MCF 10A (cell line): ENCODE data around the gene CPA5. TPM values are rescaled to one million over a fixed set of nuclear protein-coding genes. Genes with fewer than 3 reads are reported as not detected.

Source experiments
- BruUV-seq: library from RNA; stranded (reverse); fragments of 400-500 nt; replicated peaks from 2 replicates; lab custom pipeline; 2021; lab: Mats Ljungman, UMichigan
- CTCF ChIA-PET: fragments of 300-600 bp; sonication (Branson Sonifier 250); formaldehyde crosslinking; extraction: SDS; loops from one replicate; lab custom pipeline; 2021; ENCODE audit warnings: antibody characterized with exemption, inconsistent platforms; lab: Yijun Ruan, JAX
- POLR2A ChIA-PET: fragments of 300-600, 350-650 bp; sonication (Branson Sonifier 250); formaldehyde crosslinking; extraction: SDS; loops from one replicate; lab custom pipeline; 2020; ENCODE audit warnings: antibody characterized with exemption, inconsistent platforms; lab: Yijun Ruan, JAX
- DNase-seq: peaks from one replicate; pipeline ENCODE4 v3.0.0-alpha.2; 2018; ENCODE audit not compliant: unreplicated experiment
- H3K27ac Mint-ChIP-seq: one replicate; pipeline ENCODE4 v1.8.0; 2022; ENCODE audit warnings: mild to moderate bottlenecking, low read depth, mixed read lengths; ENCODE audit not compliant: unreplicated experiment
- H3K27me3 Mint-ChIP-seq: one replicate; pipeline ENCODE4 v1.8.0; 2022; ENCODE audit warnings: mixed read lengths; ENCODE audit not compliant: insufficient read depth, unreplicated experiment
- H3K36me3 Mint-ChIP-seq: one replicate; pipeline ENCODE4 v1.8.0; 2022; ENCODE audit warnings: mild to moderate bottlenecking, moderate library complexity, mixed read lengths; ENCODE audit not compliant: insufficient read depth, unreplicated experiment
- H3K4me1 Mint-ChIP-seq: one replicate; pipeline ENCODE4 v1.8.0; 2022; ENCODE audit warnings: mixed read lengths; ENCODE audit not compliant: insufficient read depth, unreplicated experiment
- H3K4me3 Mint-ChIP-seq: one replicate; pipeline ENCODE4 v1.8.0; 2022; ENCODE audit warnings: mild to moderate bottlenecking, moderate library complexity, mixed read lengths; ENCODE audit not compliant: unreplicated experiment
- H3K9me3 Mint-ChIP-seq: one replicate; pipeline ENCODE4 v1.8.0; 2022; ENCODE audit warnings: mixed read lengths; ENCODE audit not compliant: unreplicated experiment
- intact Hi-C: fragments of 100-400 bp; cut with micrococcal nuclease; formaldehyde crosslinking; loops from 2 replicates; pipeline ENCODE4 v1.14.1; 2022
- total RNA-seq: library from RNA; stranded (reverse); gene quantifications from 2 replicates; pipeline ENCODE4 v1.2.3, GENCODE V29; 2022
- TF ChIP-seq, protein P1 (sequence below): fragments of 200-600 bp; IDR thresholded peaks from one replicate; pipeline ENCODE4 v1.8.0; 2022; ENCODE audit warnings: antibody characterized with exemption, mild to moderate bottlenecking; ENCODE audit not compliant: unreplicated experiment

Gene CPA5
- total RNA-seq, 1 experiment from 2014 or later, result 0.42 TPM

DNA sequence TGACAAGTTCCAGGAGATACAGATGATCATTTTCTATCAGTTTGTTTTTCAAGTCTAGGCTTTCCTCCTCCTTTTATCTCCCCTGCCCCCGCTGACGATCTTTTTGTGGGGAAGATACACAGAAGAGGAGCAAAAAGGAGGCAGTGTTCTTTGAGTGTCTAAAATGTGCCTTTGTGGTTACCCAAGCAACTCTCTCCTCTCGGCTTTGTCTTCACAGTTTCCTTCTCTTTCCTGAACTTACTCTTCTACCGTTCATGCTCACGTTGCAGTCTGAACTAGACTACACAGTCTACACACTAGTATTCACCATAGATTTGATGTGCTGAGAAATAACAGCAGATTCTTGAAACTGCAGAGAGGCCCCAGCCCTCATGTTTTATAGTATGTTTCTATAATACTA is 72.6 kb downstream of the CPA5 start:
- no peak overlapping the region for H3K27ac Mint-ChIP-seq
- no peaks in the 10 kb centered on the region for H3K36me3 Mint-ChIP-seq
- no peak overlapping the region for H3K4me3 Mint-ChIP-seq
- no peak for DNase-seq
- no TSS peak for BruUV-seq
- intact Hi-C loops, result no loop called here
- POLR2A ChIA-PET, result interaction anchor here (1.5 kb wide), 1 partner anchor 61 kb away, joined by 6 read pairs; no protein-coding TSS in a partner anchor
- peaks cover 28% of the 10 kb centered on the region for H3K4me1 Mint-ChIP-seq
- TF ChIP-seq, protein P1, sequence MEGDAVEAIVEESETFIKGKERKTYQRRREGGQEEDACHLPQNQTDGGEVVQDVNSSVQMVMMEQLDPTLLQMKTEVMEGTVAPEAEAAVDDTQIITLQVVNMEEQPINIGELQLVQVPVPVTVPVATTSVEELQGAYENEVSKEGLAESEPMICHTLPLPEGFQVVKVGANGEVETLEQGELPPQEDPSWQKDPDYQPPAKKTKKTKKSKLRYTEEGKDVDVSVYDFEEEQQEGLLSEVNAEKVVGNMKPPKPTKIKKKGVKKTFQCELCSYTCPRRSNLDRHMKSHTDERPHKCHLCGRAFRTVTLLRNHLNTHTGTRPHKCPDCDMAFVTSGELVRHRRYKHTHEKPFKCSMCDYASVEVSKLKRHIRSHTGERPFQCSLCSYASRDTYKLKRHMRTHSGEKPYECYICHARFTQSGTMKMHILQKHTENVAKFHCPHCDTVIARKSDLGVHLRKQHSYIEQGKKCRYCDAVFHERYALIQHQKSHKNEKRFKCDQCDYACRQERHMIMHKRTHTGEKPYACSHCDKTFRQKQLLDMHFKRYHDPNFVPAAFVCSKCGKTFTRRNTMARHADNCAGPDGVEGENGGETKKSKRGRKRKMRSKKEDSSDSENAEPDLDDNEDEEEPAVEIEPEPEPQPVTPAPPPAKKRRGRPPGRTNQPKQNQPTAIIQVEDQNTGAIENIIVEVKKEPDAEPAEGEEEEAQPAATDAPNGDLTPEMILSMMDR, result no peak
- H3K9me3 Mint-ChIP-seq, result no peaks in the 10 kb centered on the region
- CTCF ChIA-PET, result no interaction called here
- H3K27me3 Mint-ChIP-seq, result no peaks in the 10 kb centered on the region

DNA sequence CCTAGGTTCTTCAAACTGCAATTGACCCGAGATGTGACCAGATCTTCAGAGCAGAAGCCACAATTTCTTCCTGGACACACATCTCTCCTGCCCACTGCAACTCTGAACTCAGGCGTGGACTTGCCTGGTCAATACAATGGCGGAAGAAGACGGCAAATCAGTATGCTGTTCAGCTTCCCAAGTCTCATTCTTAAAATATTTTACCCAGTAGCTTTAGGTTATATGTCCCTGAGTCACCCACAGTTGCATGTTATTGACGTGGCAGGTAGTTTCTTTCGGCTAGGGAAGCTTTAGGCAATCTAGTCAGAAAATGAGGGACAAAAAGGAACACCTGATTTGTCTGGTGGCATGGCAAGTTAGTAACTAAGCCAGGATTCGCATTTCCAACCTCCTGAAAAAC is 73.7 kb downstream of the CPA5 start:
- Mint-ChIP-seq H3K27ac (peak overlapping the region; percentile 91), H3K4me1 (peaks cover 28% of the 10 kb centered on the region), H3K4me3 (no peak overlapping the region), H3K27me3 (no peaks in the 10 kb centered on the region), H3K36me3 (no peaks in the 10 kb centered on the region), H3K9me3 (no peaks in the 10 kb centered on the region)
- no TSS peak for BruUV-seq
- POLR2A ChIA-PET, result interaction anchor here (0.6 to 1.5 kb wide), 4 partner anchors 62 to 346 kb away, joined by 3 to 7 read pairs (median 5); partner anchors contain the start of gene TMEM209
- intact Hi-C loops, result no loop called here
- CTCF ChIA-PET, result no interaction called here
- TF ChIP-seq, protein P1, result no peak
- peak; percentile 40 for DNase-seq

Other genes with a start within 250 kb of the CPA5 start
- 38.3 and 45.3 TPM in 2 replicates for gene TMEM209, start 139.4 kb upstream of the CPA5 start, total RNA-seq
- not detected in 2 replicates for gene SSMEM1, start 137.0 kb upstream of the CPA5 start, total RNA-seq
- not detected in 2 replicates for gene CPA2, start 78.0 kb upstream of the CPA5 start, total RNA-seq
- 1.8 and 4.3 TPM in 2 replicates for gene CPA4, start 51.7 kb upstream of the CPA5 start, total RNA-seq
- not detected in 2 replicates for gene CPA1, start 35.7 kb downstream of the CPA5 start, total RNA-seq
- gene CEP41, start 96.2 kb downstream of the CPA5 start, total RNA-seq, result 14.0 and 15.8 TPM in 2 replicates
- gene MEST, start 147.3 kb downstream of the CPA5 start, total RNA-seq, result 34.2 and 39.0 TPM in 2 replicates